Measurements from ENCODE around the gene NANOS1.

- TF ChIP-seq GATA2 (IDR thresholded peaks at IDR 0.05; ENCODE audit: low read depth, low read length) (no peak), GATA3 (IDR thresholded peaks at IDR 0.05; ENCODE audit: low read depth, low read length) (no peak)
These were observed 47.1 kb upstream of the NANOS1 start for GRCh38 chr10:118982366-118982765.

Data from SH-SY5Y (cell line).